Measurements from ENCODE around the gene TRIO. TPM values are rescaled to one million over a fixed set of nuclear protein-coding genes. Genes with fewer than 3 reads are reported as not detected.

Gene TRIO
- total RNA-seq, 1 donor from 2014 or later, result 148 TPM

GRCh38 chr5:14396737-14397136 lies 253.6 kb downstream of the TRIO start:
- Histone ChIP-seq H3K36me3 (peaks cover 88% of the 10 kb centered on the region), H3K27ac (peak overlapping the region; percentile 44), H3K4me3 (no peak overlapping the region), H3K4me1 (peaks cover 9% of the 10 kb centered on the region), H3K27me3 (ENCODE audit: low read depth) (no peaks in the 10 kb centered on the region), H3K9me3 (no peaks in the 10 kb centered on the region)
- intact Hi-C loops (cut with DNase I), result no loop called here
- no peak for DNase-seq
- no peak for TF ChIP-seq CTCF (IDR thresholded peaks at IDR 0.05)
- ATAC-seq, result no peak

- intact Hi-C loops (cut with DNase I), result no loop called here
- Histone ChIP-seq H3K27ac (peak overlapping the region; percentile 44), H3K27me3 (ENCODE audit: low read depth) (no peaks in the 10 kb centered on the region), H3K4me3 (no peak overlapping the region), H3K4me1 (peaks cover 9% of the 10 kb centered on the region), H3K9me3 (no peaks in the 10 kb centered on the region), H3K36me3 (peaks cover 81% of the 10 kb centered on the region)
- ATAC-seq, result peak; percentile 38 to 41
- TF ChIP-seq CTCF (IDR thresholded peaks at IDR 0.05), result no peak
- no peak for DNase-seq
Observed at GRCh38 chr5:14397717-14398116, 254.6 kb downstream of the TRIO start.

- Histone ChIP-seq H3K27ac (no peak overlapping the region), H3K4me3 (no peak overlapping the region), H3K27me3 (ENCODE audit: low read depth) (no peaks in the 10 kb centered on the region), H3K36me3 (peaks cover 69% of the 10 kb centered on the region), H3K4me1 (peaks cover 9% of the 10 kb centered on the region), H3K9me3 (no peaks in the 10 kb centered on the region)
- intact Hi-C loops (cut with DNase I), result no loop called here
- TF ChIP-seq CTCF (IDR thresholded peaks at IDR 0.05), result peak; percentile 68
- ATAC-seq (peak; percentile 54), DNase-seq (no peak)
Observed at GRCh38 chr5:14399054-14399692, 256.0 kb downstream of the TRIO start.

DNA sequence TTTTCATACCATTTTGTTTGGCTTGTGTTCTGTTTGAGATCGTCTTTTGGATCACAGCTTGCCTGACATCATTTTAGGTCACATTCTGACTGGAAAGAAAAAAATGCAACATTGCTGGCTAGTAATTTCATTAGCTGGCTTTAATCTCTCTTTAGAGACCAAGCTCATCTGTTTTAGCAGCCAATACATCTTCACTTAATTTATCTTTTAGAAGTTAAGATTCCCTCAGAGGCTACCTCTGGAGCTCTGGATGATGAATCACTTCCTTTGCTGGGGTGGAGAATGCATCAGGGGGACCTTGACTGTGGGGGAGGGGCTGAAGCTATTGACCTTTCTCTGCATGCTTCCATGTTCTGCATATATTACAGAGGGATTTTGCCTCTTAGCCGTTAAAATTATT lies 256.9 kb downstream of the TRIO start:
- DNase-seq (no peak), ATAC-seq (no peak)
- Histone ChIP-seq H3K36me3 (peaks cover 68% of the 10 kb centered on the region), H3K27ac (no peak overlapping the region), H3K4me3 (no peak overlapping the region), H3K4me1 (peaks cover 9% of the 10 kb centered on the region), H3K9me3 (no peaks in the 10 kb centered on the region), H3K27me3 (ENCODE audit: low read depth) (no peaks in the 10 kb centered on the region)
- TF ChIP-seq CTCF (IDR thresholded peaks at IDR 0.05), result no peak
- intact Hi-C loops (cut with DNase I), result no loop called here

DNA sequence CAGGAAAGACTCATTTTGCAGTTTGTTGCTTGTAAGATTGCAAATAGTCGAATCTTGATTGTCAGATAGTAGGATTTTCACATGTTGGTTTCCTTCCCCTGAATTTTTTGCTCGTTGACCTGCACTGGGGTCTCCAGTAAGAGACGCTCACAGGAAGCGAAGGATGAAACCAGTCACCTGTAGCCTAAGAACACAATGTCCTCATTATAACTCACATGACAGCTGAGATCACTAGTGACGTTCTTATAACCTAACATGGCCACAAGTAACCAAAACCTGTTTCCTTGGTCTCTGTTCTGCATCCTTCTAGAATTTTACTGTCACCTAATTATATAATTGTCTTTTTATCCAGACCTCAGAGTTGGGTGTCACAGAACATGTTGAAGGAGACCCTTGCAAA lies 257.5 kb downstream of the TRIO start:
- DNase-seq (no peak), ATAC-seq (no peak)
- no peaks in the 10 kb centered on the region for H3K27me3 ChIP-seq (ENCODE audit: low read depth)
- H3K4me1 ChIP-seq, result peaks cover 9% of the 10 kb centered on the region
- no peak overlapping the region for H3K4me3 ChIP-seq
- no peak overlapping the region for H3K27ac ChIP-seq
- no peak for TF ChIP-seq CTCF (IDR thresholded peaks at IDR 0.05)
- no peaks in the 10 kb centered on the region for H3K9me3 ChIP-seq
- intact Hi-C loops (cut with DNase I), result no loop called here
- peaks cover 69% of the 10 kb centered on the region for H3K36me3 ChIP-seq
